IMR-90 (cell line): ENCODE measurements around the gene CRYBA2. TPM values are rescaled to one million over a fixed set of nuclear protein-coding genes. Genes with fewer than 3 reads are reported as not detected.

Experiments
- ATAC-seq: fragments of 200-7000 bp; cut with Tn5 transposase; 2 replicates; pipeline ENCODE4 v1.9.1; 2020; ENCODE audit warnings: low read depth, mild to moderate bottlenecking, moderate library complexity
- BruUV-seq: library from RNA; stranded (reverse); fragments of 400-500 nt; replicated peaks from 2 replicates; lab custom pipeline; 2021; lab: Mats Ljungman, UMichigan
- CTCF ChIA-PET: fragments of 300-600 bp; formaldehyde crosslinking; extraction: SDS; loops from one replicate; lab custom pipeline; 2021; ENCODE audit warnings: antibody characterized with exemption; lab: Yijun Ruan, JAX
- POLR2A ChIA-PET: fragments of 300-600 bp; sonication (Branson Sonifier 250); formaldehyde crosslinking; loops from one replicate; lab custom pipeline; 2022; ENCODE audit warnings: antibody characterized with exemption; ENCODE audit not compliant: unreplicated experiment; lab: Charles Lee
- DNase-seq: peaks from one replicate; pipeline ENCODE4 v3.0.0; 2013
- H2AFZ ChIP-seq: replicated peaks from 2 replicates; pipeline ENCODE3; 2013; ENCODE audit warnings: low read length, mild to moderate bottlenecking; ENCODE audit not compliant: poor library complexity
- H2AK5ac ChIP-seq: 2 replicates; pipeline ENCODE4 v1.6.1; 2013; ENCODE audit warnings: low read depth, low read length, inconsistent platforms
- H2AK9ac ChIP-seq: replicated peaks from 2 replicates; pipeline ENCODE3; 2013; ENCODE audit warnings: mild to moderate bottlenecking, low read depth, low read length, moderate library complexity; ENCODE audit not compliant: poor library complexity
- H2BK120ac ChIP-seq: 2 replicates; pipeline ENCODE4 v1.6.1; 2013; ENCODE audit warnings: low read depth, low read length, inconsistent platforms
- H2BK15ac ChIP-seq: 3 replicates; pipeline ENCODE4 v1.6.1; 2013; ENCODE audit warnings: low read depth, low read length, inconsistent platforms
- H2BK20ac ChIP-seq: 2 replicates; pipeline ENCODE4 v1.6.1; 2013; ENCODE audit warnings: low read depth, mild to moderate bottlenecking, inconsistent platforms, low read length, moderate library complexity
- H2BK5ac ChIP-seq: 2 replicates; pipeline ENCODE4 v1.6.1; 2013; ENCODE audit warnings: mild to moderate bottlenecking, low read depth, low read length, inconsistent platforms; ENCODE audit not compliant: poor library complexity, severe bottlenecking
- H3K14ac ChIP-seq: replicated peaks from 2 replicates; pipeline ENCODE4 v1.6.1; 2013; ENCODE audit warnings: low read depth, low read length, inconsistent platforms
- H3K18ac ChIP-seq: 2 replicates; pipeline ENCODE4 v1.6.1; 2013; ENCODE audit warnings: low read depth, low read length, control low read depth
- H3K23ac ChIP-seq: 2 replicates; pipeline ENCODE4 v1.6.1; 2013; ENCODE audit warnings: low read depth, low read length, inconsistent platforms
- H3K27ac ChIP-seq: 2 replicates; pipeline ENCODE4 v1.5.1; 2013; ENCODE audit warnings: mild to moderate bottlenecking, control low read depth, low read length; ENCODE audit not compliant: insufficient read depth
- H3K27me3 ChIP-seq: 2 replicates; pipeline ENCODE4 v1.6.1; 2013; ENCODE audit warnings: low read length; ENCODE audit not compliant: control insufficient read depth, insufficient read depth
- H3K36me3 ChIP-seq: 2 replicates; pipeline ENCODE4 v1.6.1; 2013; ENCODE audit warnings: low read length, mixed read lengths; ENCODE audit not compliant: control insufficient read depth, insufficient read depth
- H3K4ac ChIP-seq: 2 replicates; pipeline ENCODE4 v1.6.1; 2013; ENCODE audit warnings: low read depth, low read length, inconsistent platforms
- H3K4me1 ChIP-seq: 2 replicates; pipeline ENCODE4 v1.6.1; 2013; ENCODE audit warnings: low read length, mixed read lengths; ENCODE audit not compliant: control insufficient read depth, insufficient read depth
- H3K4me2 ChIP-seq: 2 replicates; pipeline ENCODE4 v1.6.1; 2013; ENCODE audit warnings: low read depth, mild to moderate bottlenecking, control low read depth, low read length, moderate library complexity
- H3K4me3 ChIP-seq: 2 replicates; pipeline ENCODE4 v1.5.1; 2013; ENCODE audit warnings: low read depth, mild to moderate bottlenecking, control low read depth, low read length, moderate library complexity; ENCODE audit not compliant: insufficient read depth
- H3K56ac ChIP-seq: 2 replicates; pipeline ENCODE4 v1.6.1; 2013; ENCODE audit warnings: low read length, inconsistent platforms; ENCODE audit not compliant: insufficient read depth; ENCODE audit errors: extremely low read depth
- H3K79me1 ChIP-seq, 2 experiments: 2 replicates each; pipeline ENCODE4 v1.6.1; 2013; ENCODE audit warnings: low read length in 2 of 2, inconsistent platforms in 1 of 2, low read depth in 1 of 2
- H3K9ac ChIP-seq: 2 replicates; pipeline ENCODE4 v1.6.1; 2013; ENCODE audit warnings: low read depth, low read length, control low read depth
- H3K9me1 ChIP-seq: 2 replicates; pipeline ENCODE4 v1.6.1; 2013; ENCODE audit warnings: low read length, inconsistent platforms; ENCODE audit not compliant: insufficient read depth
- H3K9me3 ChIP-seq: 2 replicates; pipeline ENCODE4 v1.6.1; 2013; ENCODE audit warnings: low read length; ENCODE audit not compliant: control insufficient read depth, insufficient read depth
- H4K20me1 ChIP-seq: 2 replicates; pipeline ENCODE4 v1.6.1; 2013; ENCODE audit warnings: low read length, inconsistent platforms; ENCODE audit not compliant: insufficient read depth
- H4K5ac ChIP-seq: 2 replicates; pipeline ENCODE4 v1.6.1; 2013; ENCODE audit warnings: mild to moderate bottlenecking, low read depth, low read length, control low read depth
- H4K8ac ChIP-seq, 2 experiments: 2 replicates each; pipeline ENCODE4 v1.6.1; 2013; ENCODE audit warnings: low read depth in 2 of 2, low read length in 2 of 2, control low read depth in 1 of 2, inconsistent platforms in 1 of 2
- H4K91ac ChIP-seq: 2 replicates; pipeline ENCODE4 v1.6.1; 2013; ENCODE audit warnings: low read depth, low read length, inconsistent platforms; ENCODE audit not compliant: insufficient read depth
- CHD1 ChIP-seq: IDR thresholded peaks from 2 replicates; pipeline ENCODE4 v1.6.1; 2012; ENCODE audit warnings: low read depth, low read length, improper control_type of control experiment
- CTCF ChIP-seq: conservative IDR thresholded peaks from 2 replicates; pipeline ENCODE4 v1.5.1; 2012; ENCODE audit warnings: mild to moderate bottlenecking, low read depth, low read length, improper control_type of control experiment
- MAFK ChIP-seq: IDR thresholded peaks from 2 replicates; pipeline ENCODE4 v1.6.1; 2012; ENCODE audit warnings: low read depth, low read length, improper control_type of control experiment
- MXI1 ChIP-seq: IDR thresholded peaks from 2 replicates; pipeline ENCODE4 v1.6.1; 2012; ENCODE audit warnings: low read depth, mild to moderate bottlenecking, low read length, moderate library complexity, borderline replicate concordance
- RFX5 ChIP-seq: IDR thresholded peaks from 2 replicates; pipeline ENCODE4 v1.8.0; 2012; ENCODE audit warnings: low read depth, mild to moderate bottlenecking, low read length, moderate library complexity
- WGBS, 2 experiments: methylation state at CpG; one replicate each; pipeline versions ENCODE4 v1.1.5 to v1.1.7; 2013; ENCODE audit warnings: missing lambda C conversion rate in 2 of 2; ENCODE audit not compliant: insufficient read length in 1 of 2; ENCODE audit errors: extremely low coverage in 2 of 2; 5-methylcytosine and 5-hydroxymethylcytosine counted together
- dilution Hi-C: fragments of 300-500 bp; cut with HindIII; formaldehyde crosslinking; loops from one replicate; pipeline ENCODE4 v1.14.3; 2018; ENCODE audit warnings: low sequenced_read_pairs; ENCODE audit not compliant: unreplicated experiment
- in situ Hi-C: fragments of 300-500 bp; cut with MboI; formaldehyde crosslinking; loops from 3 replicates; pipeline ENCODE4 v1.14.3; 2019; ENCODE audit warnings: low sequenced_read_pairs, inconsistent platforms, mixed read lengths
- intact Hi-C: fragments of 100-400 bp; cut with micrococcal nuclease; formaldehyde crosslinking; loops from 2 replicates; pipeline ENCODE4 v1.10.0; 2022
- polyA plus RNA-seq, 3 experiments: library from polyadenylated mRNA; depleted of rRNA; stranded (reverse); fragments of >200 nt; gene quantifications; 2 replicates each; pipeline ENCODE4 v1.2.3, GENCODE V29; 2012; ENCODE audit warnings: low replicate concordance in 1 of 3
- total RNA-seq: library from RNA; depleted of rRNA; stranded (reverse); fragments of >200 nt; gene quantifications from 2 replicates; pipeline ENCODE4 v1.2.3, GENCODE V29; 2012

The CRYBA2 gene
- total and polyA plus RNA-seq, 2 of the 4 experiments (the other 2 are of a cell fraction) = not detected

GRCh38 chr2:218983263-218983933 is 9.8 kb downstream of the CRYBA2 start:
- dilution Hi-C loops = no loop called here
- ChIA-PET POLR2A (no interaction called here), CTCF (interaction anchor here (0.6 kb wide), 1 partner anchor 13 kb away, joined by 3 read pairs; no protein-coding TSS in a partner anchor)
- Histone ChIP-seq H2AK5ac (no peak overlapping the region), H4K91ac (no peak overlapping the region), H2BK20ac (no peak overlapping the region), H3K27me3 (peaks cover 78% of the 10 kb centered on the region), H2BK5ac (no peak overlapping the region), H3K23ac (no peak overlapping the region), H3K4me2 (no peak overlapping the region), H3K56ac (no peak overlapping the region), H3K36me3 (no peaks in the 10 kb centered on the region), H4K20me1 (peaks cover 3% of the 10 kb centered on the region; the same call in 1 of the 2 replicates), H3K27ac (no peak overlapping the region), H3K18ac (no peak overlapping the region), H3K9me1 (no peaks in the 10 kb centered on the region; the same call in 1 of the 2 replicates), H3K9me3 (no peaks in the 10 kb centered on the region), H2AFZ (no peak overlapping the region), H4K8ac (no peak overlapping the region), H3K9ac (no peak overlapping the region), H3K79me1 (no peaks in the 10 kb centered on the region), H3K14ac (no peak overlapping the region), H3K4me3 (no peak overlapping the region), H3K4me1 (0 out of 2 replicates have a peak, but pooled peaks cover 2% of the 10 kb centered on the region), H3K4ac (no peak overlapping the region), H2BK15ac (no peak overlapping the region), H4K5ac (no peak overlapping the region), H2AK9ac (no peak overlapping the region), H2BK120ac (no peak overlapping the region)
- DNase-seq (no peak), ATAC-seq (no peak)
- 2% methylated on average over 8 of the region's 23 CpGs; no CpG with 5 or more reads in 1 of the 2 experiments for WGBS, 2 experiments
- intact Hi-C loops = no loop called here
- BruUV-seq = no TSS peak
- TF ChIP-seq RFX5 (no peak), MXI1 (no peak), MAFK (no peak), CHD1 (no peak), CTCF (no peak)
- in situ Hi-C loops = no loop called here
